Germinal center (tissue), 1 donor: Measurements from ENCODE around the gene AQP7.
A peak's percentile ranks its signal among the peaks of the same experiment; 100 is the strongest.
"Not testable (repeated sequence)": the region's sequence is repeated elsewhere in the genome, so short reads cannot be mapped to it uniquely, and the experiment has no call there.

Experiments
- DNase-seq: peaks from one replicate; pipeline ENCODE4 v3.0.0; 2012; ENCODE audit warnings: mixed read lengths, low spot score

Gene AQP7

DNA sequence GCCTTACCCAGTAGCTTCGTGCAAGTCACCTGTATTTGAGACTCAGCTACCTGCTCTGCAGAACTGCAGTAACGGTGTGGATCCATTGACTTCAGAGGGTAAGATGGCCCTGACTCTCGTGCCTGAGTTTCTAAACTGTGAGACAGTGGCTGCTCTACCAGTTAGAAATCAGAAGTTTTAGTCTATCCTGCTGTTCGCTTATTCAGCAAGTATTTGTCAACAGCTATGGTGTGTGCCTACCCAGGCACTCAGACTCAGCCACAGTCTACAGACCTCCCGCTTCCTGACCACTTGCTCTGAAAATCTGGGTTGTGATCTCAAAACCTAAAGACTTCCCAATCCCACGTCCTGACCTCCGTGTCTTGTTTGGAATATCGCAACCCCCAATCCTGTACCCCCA is 31.5 kb upstream of the AQP7 start:
- no peak for DNase-seq

DNA sequence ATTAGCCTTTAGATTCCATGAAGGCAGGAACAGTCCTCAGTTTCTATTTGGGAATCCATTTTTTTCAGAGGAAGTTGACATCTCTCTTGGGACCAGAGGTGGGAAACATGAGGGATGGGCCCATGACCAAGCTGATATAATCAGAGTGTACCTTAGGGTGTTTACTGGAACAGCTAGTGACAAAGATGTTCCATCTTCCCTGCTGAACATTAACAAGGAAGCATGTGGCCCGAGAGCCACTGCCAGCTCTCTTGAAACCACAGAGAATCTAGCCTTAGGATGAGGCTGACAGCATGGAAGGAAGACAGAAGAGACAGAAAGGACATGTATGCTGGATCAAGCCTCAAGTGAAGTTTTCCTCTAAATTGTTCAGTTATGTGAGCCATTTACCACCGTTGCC is 29.1 kb upstream of the AQP7 start:
- no peak for DNase-seq

DNA sequence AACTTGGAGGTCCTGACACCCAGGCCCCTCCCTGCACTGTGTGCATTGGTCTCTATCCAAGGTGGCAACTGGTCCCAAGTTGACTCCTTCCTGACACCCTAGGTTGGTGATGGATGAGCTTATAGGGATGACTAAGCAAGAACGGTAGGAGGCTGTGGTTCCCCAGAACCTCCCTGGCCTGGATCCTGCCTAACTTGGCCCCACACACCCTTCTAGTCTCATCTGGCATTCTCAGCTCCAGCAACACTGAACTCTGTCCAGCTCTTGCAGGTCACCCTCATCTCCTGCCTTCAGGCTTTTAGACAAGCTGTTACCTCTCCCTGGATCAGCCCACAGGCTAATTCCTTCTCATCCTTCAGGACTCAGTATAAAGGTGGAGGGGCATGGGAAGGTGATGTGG is 28.6 kb upstream of the AQP7 start:
- no peak for DNase-seq

DNA sequence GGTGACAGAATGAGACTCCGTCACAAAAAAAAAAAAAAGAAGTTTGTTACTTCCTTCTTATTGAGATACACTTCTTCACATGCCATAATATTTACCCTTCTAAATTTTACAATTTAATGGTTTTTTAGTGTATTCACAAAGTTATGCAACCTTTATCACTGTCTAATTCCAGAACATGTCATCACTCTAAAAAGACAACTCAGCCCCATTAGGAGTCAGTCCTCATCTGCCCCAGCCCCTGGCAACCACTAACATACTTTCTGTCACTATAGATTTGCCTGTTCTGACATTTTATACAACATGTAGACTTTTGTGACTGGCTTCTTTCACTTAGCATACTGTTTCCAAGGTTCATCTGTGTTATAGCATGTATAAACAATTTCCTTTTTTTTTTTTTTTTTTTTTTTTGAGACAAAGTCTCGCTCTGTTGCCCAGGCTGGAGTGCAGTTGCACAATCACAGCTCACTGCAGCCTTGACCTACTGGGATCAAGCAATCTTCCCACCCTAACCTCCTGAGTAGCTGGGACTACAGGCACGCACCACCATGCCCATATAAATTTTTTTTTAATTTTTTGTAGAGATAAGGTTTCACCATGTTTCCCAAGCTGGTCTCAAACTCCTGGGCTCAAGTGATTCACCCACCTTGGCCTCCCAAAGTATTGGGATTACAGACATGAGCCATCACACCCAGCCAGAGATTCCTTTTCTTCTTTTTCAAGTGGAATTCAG is 27.1 kb upstream of the AQP7 start:
- no peak for DNase-seq

DNA sequence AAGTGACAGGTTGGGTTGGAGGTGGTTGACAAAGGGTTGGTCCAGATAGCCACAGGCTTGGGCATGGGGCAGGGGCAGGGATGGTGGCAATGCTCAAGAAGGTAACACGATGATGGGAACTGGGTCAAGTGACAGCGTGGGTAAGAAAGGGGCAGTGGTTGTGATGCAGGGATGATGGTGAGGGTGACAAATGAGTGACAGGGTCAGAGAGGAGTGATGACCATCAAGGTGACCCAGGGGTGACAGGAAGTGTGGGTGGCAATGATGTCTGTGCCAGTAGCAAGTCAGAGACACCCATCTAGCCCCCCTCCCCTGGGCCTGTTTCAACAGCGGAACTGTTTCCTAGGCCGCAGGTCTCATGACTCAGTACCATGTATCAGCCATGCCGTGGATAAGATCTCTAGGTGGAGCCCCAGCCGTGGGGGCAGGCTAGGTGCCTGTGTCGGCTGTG is 24.5 kb upstream of the AQP7 start:
- no peak for DNase-seq

DNA sequence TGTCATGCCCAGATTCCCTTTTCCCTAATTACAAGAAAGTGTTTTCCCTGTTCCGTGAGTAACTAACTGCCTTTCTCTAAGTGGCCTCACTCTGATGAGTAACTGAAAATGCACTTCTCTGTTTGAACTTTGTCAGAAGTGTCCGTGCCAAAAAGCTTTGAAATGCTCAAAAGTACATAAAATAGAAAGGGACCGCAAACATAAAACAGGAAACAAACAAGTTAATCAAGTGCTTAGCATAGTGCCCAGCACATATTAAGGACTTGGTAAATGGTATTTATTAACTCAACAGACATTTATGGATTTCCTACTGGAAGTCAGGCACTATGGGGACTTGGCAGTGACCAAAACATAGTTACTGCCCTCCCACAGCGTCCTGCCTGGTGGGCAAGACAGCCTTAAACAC is 22.8 kb upstream of the AQP7 start:
- DNase-seq, result no peak

DNA sequence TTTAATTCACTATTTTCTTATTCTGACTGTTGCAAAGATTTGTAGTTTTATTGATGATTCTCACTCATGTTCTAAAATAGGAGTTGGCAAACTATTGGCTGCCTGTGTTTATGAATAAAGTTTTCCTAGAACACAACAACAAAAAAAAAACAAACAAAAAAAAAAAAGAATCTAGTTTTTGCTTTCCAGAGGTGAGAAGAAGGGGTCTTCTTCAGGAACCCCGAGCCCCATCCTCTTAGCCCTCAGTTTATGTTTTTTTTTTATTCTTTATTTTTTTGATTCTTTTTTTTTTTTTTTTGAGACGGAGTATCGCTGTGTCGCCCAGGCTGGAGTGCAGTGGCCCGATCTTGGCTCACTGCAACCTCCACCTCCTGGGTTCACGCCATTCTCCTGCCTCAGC is 22.1 kb upstream of the AQP7 start:
- DNase-seq, result not testable (repeated sequence)

DNA sequence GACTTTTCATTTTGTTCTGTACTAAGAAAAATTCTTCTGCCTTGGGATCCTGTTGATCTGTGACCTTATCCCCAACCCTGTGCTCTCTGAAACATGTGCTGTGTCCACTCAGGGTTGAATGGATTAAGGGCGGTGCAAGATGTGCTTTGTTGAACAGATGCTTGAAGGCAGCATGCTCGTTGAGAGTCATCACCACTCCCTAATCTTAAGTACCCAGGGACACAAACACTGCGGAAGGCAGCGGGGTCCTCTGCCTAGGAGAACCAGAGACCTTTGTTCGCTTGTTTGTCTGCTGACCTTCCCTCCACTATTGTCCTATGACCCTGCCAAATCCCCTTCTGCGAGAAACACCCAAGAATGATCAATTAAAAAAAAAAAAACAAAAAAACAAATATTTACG is 21.7 kb upstream of the AQP7 start:
- not testable (repeated sequence) for DNase-seq

DNA sequence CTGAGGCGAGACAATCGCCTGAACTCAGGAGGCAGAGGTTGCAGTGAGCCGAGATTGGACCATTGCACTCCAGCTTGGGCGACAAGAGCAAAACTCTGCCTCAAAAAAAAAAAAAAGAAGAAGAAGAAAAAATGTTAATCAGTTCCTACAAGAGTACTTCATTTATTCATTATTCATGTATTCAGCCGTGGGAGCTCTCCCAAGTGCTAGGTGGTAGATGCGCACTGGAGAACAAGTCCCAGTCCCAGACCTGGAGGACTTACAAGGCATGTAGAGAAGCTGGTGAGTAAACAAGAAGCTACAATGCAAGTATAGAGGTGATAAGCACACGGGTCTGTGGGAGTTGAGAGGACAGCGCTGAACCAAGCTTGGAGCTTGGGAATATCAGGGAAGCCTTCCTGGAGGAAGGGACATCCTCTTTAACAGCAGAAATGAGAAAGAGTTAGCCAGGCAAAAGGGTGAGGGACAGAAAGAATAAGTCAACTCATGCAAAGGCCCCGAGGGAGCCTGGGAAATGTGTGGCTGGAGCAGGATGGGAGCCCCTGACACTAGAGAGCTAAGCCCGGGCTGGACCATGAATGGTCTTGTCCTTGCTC is 17.4 kb upstream of the AQP7 start:
- no peak for DNase-seq

DNA sequence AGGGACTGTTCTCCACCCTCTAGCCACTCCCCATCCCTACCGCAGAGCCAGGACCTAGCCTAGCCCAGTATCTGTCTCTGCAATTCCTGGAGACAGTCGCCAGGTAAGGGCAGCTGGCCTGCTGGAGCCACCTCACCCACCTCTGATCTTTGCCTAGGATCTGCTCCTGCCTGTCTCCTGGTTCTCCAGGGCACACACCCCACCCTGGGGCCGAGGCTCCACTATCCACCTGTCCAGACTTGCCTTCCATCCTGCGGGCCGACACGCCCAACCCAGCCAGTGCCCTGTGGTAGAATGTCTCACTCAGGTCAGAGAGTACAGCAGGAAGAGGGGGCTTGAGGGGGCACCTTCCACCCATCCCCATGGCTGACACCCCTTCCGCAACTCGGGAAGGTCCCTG is 15.7 kb upstream of the AQP7 start:
- DNase-seq, result no peak

DNA sequence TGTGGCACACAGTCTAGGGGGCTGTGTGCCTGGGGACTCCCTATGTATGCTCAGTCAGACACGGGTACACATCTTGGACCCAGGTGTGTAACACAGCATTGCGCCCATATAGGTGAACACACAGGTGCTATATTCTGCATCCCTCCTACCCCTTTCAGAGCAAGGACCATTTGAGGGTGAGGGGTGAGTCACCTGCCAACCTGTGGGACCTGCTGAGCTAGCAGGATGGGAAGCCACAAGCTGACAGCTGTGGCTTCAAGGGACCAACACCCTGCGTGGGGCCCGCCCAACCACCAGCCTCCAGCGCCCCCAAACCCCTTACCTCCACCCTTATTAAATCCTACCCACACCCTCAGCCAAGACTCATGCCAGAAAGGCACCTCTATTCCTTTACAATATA is 14.6 kb upstream of the AQP7 start:
- DNase-seq, result no peak

DNA sequence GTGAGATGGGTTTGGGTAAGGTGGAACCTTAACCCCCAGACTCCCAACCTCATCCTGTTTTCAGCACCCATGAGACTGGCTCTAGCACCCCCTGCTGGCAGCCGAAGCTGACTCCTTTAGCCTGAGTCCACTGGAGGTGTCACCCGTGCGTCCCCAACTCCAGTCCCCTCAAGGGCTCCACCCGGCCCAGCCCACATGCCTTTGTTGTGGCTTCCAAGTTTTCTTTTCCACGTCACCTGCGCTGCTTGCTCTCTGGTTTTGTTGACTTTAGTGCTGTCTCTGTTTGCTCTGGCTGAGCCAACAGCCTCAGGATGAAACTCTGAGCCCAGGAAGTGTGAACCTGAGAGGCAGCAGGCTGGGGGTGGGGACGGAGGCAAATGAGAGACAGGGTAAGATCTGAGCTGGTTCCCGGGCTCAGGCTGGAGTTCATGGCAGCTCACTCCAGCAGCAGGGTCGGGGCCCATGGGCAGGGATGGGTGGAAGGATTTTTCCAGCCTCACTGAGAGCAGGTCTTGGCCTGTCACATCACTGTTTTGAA is 13.2 kb upstream of the AQP7 start:
- peak; percentile 70 for DNase-seq

DNA sequence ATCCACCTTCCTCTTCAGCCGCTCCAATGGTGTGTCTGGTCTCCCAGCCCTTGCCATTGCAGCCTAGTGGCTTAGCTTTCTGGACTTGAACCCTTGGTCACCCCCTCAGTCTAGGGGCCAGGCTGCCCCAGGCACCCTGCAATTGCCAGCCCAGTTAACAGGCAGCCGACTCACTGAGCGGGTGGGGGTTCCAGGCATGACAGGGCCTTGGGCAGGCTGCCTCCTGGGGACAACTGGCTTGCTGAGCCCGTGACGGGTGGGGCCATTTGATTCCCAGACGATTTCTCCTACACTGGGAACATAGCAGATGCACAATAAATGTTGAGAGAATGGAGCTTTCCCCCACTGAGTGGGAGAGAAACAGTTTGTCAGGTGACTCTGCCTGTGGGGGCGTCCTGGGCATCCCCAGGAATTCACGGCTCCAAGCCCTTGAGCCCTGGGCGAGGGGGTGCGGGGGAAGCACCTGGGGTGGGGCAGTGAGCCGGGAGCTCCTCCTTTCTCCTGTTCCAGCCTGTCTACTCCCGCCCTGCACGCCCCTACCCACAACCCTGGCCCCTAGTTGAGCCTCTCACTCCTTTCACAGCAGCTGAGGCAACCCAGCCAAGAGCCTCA is 12.6 kb upstream of the AQP7 start:
- DNase-seq, result no peak

DNA sequence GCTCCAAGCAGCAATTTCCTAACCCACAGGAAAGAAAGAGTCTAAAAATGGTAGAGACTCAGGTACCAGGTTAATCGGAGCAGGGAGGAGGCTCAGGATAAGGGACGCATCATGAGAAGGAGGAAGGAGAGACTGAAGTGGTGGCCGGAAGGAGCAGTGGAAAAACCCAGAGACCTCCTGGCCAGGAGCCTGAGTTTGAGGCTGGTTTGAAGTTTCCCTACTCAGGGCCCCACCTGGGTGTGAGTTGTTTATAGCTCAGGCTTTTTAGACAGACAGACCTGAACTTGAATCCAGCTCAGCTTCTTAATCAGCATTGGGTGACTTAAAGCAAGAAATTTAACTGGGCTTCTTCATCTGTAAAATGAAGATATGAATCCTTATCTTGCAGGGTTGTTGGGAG is 11.9 kb upstream of the AQP7 start:
- no peak for DNase-seq

DNA sequence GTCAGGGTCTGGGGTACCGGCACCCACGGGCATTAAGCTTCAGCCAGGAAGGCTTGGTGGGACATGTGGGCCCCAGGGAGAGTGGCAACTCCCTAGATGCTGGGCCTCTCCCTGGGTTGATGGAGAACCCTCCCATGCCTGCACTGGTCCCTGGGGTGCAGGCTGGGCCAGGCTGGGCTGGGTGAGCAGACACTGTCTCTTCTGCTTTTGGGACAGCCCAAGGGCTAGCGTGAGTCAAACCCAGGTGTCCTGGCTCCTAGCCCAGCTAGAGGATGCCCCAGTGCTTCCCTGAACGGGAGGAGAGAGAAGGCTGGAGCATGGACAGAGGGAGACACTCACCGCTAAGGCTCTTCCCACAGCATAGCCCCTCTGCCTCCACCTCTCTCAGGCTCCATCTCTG is 5.7 kb upstream of the AQP7 start:
- no peak for DNase-seq

DNA sequence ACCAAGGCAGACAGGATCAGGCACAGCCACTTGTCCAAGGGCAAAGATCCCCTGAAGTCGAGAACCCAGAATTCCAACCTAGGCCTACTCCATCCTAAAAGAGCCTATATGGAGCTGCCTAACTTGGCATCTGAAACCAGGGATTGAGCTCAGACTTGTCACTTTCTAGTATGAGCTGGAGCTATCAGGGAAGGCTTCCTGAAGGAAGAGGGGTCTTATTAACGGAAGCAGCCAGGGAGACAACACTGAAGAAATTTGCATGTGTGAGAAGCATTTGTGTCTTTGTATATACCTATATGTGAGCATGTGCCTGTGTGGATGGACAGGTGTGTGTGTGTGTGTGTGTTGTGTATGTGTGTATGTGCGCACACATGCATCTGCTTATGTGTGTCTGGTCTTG is 4.7 kb upstream of the AQP7 start:
- DNase-seq, result no peak

DNA sequence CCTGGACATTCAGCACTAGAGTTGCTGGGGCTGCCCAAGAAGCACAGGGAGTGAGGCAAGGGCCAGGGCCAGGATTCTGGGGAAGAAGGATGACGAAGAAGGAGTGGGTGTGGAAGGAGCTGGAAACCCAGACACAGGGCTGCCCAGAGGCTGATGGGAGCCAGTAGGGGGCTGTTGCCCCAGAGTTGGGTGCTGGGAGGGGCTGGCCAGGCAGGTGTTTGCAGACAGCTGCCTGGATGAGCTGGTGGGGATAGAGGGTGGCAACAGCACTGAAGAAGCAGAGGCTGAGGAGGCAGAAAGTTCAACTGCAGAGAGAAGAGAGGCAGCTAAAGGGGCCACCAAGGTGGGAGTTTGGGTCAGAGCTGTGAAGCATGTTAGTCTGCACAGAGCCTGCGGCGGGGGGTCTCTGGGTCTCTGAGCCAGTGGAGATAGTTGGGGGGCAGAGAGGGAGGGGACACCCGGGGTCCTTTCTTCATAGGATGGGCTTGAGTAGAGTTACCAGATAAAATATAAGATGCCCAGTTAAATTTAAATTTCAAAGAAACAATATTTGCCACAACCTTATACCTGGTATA is 2.5 kb upstream of the AQP7 start:
- no peak for DNase-seq

DNA sequence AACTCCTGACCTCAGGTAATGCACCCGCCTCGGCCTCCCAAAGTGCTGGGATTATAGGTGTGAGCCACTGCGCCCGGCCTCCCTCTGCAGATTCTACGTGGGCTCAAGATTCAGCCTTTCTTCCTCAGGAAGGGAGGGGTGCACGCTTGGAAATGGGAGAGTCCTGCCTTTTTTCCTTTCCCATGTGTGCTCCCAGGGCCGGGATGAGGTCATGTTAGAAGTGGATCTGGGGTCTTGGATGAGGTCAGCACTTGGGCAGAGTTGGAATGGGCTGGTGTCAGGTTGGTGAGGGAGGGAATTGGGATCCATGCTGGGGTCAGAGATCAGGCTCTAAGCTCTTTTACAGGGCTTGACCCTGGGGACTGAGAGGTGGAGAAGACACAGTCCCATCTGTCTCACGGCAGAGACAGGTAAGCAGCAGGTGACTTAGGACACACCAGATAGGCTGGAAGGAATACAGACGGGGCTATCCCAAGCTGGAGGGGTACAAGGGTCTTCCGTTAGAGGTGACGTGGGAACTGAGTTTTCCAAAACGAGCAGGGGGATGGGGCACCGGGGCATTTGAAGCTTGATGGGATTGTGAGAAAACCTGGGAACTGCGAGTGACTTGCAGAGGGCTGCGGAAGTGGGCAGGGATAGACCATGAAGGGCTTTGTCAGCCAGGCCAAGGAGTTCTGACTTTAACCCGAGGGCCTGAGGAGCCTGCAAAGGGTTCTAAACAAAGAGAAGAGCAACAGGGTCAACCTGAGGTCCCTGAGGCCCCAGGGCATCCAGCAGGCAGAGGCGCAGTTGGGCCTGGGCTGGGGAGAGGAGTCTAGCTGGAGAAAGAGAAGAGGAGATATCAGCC is 1.8 kb upstream of the AQP7 start:
- no peak for DNase-seq

DNA sequence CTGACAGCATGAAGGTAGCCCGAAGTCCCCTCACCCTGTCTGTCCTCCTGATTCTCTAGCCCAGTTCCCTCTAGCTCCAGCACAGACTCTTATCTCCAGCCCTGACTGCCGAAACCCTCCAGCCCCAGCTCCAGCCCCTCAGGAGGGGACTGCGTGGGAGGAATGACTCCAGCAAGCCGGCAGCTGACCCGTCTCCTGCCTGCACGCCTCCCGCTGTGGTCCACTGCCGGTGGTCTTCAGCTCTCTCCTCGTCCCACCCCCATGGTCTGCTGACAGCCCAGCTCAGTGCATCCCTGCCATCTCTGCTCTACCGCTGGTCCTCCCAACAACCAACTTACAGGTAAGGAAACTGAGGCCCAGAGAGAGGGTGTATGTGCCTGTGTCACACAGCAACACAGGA is 559 bp downstream of the AQP7 start:
- not testable (repeated sequence) for DNase-seq

DNA sequence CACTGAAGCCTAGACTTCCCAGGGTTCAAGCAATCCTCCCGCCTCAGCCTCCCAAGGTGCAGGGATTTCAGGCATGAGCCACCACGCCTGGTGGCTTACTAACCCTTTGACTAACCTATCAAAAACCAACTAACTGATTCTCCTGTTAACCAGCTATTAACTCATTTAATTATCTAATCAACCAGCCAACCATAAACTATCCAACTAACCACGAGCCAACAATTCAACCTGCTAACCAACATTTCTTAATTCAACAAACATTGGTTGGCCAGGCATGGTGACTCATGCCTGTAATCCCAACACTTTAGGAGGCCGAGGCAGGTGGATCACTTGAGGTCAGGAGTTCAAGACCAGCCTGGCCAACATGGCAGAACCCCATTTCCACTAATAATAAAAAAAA is 3.3 kb downstream of the AQP7 start:
- not testable (repeated sequence) for DNase-seq

DNA sequence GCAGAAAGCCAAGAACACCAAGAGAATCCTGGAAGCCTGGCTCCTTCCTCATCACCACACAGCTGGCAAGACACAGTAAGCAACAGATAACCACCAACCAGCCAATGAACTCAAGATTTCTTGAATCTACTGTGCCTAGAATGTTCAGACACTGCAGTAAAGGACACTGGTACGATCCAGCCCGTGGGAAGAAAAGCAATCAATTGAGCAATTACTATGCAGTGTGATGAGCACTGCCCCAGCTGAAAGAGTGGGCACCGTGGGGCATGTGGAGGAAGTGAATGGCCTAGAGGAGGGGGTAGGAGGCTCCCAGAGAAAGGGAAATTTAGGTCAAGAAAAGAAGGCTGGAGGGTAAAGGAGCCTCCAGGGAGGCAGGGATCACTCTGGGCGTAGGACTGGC is 4.6 kb downstream of the AQP7 start:
- DNase-seq, result not testable (repeated sequence)
